Activated B cell treated with CpG ODN at 0.5 μM for 24 hours (primary cell): ENCODE results near the gene HDHD5. TPM values are rescaled to one million over a fixed set of nuclear protein-coding genes. Genes with fewer than 3 reads are reported as not detected.

ENCODE experiments used
- ATAC-seq: fragments of 200-7000 bp; cut with Tn5 transposase; one replicate; pipeline ENCODE4 v1.10.0; 2021; ENCODE audit warnings: low read depth, mild to moderate bottlenecking, moderate library complexity
- CTCF ChIA-PET: fragments of 350-600 bp; sonication (Branson Sonifier 250); formaldehyde crosslinking; loops from one replicate; lab custom pipeline; 2021; ENCODE audit warnings: antibody characterized with exemption; lab: Charles Lee
- POLR2A ChIA-PET: fragments of 350-600 bp; sonication (Branson Sonifier 250); formaldehyde crosslinking; loops from one replicate; lab custom pipeline; 2021; ENCODE audit warnings: antibody characterized with exemption; lab: Charles Lee
- DNase-seq: peaks from one replicate; pipeline ENCODE4 v3.0.0; 2022
- H3K27ac Mint-ChIP-seq: one replicate; pipeline ENCODE4 v1.8.0; 2020; ENCODE audit warnings: mixed read lengths
- H3K27me3 Mint-ChIP-seq: one replicate; pipeline ENCODE4 v1.8.0; 2021; ENCODE audit warnings: mixed read lengths
- H3K36me3 Mint-ChIP-seq: one replicate; pipeline ENCODE4 v1.8.0; 2021; ENCODE audit warnings: low read depth, mixed read lengths
- H3K4me1 Mint-ChIP-seq: one replicate; pipeline ENCODE4 v1.8.0; 2021; ENCODE audit warnings: mixed read lengths
- H3K4me3 Mint-ChIP-seq: one replicate; pipeline ENCODE4 v1.8.0; 2020; ENCODE audit warnings: mild to moderate bottlenecking, mixed read lengths
- H3K9me3 Mint-ChIP-seq: one replicate; pipeline ENCODE4 v1.8.0; 2020; ENCODE audit warnings: mixed read lengths
- CTCF ChIP-seq: fragments of 200-600 bp; IDR thresholded peaks from one replicate; pipeline ENCODE4 v1.8.0; 2022; ENCODE audit warnings: antibody characterized with exemption, mild to moderate bottlenecking
- intact Hi-C: fragments of 100-400 bp; cut with micrococcal nuclease; formaldehyde crosslinking; loops from one replicate; pipeline ENCODE4 v1.15.1; 2024
- total RNA-seq: library from RNA; stranded (reverse); gene quantifications from 2 replicates; pipeline ENCODE4 v1.2.3, GENCODE V29; 2022

Gene HDHD5
- total RNA-seq, 1 donor from 2014 or later = 25.2 TPM

- Mint-ChIP-seq H3K4me3 (no peak overlapping the region), H3K27me3 (peaks cover 2% of the 10 kb centered on the region), H3K36me3 (no peaks in the 10 kb centered on the region), H3K27ac (no peak overlapping the region), H3K9me3 (no peaks in the 10 kb centered on the region), H3K4me1 (peaks cover 6% of the 10 kb centered on the region)
- CTCF ChIA-PET = interaction anchor here (2.0 kb wide), 1 partner anchor 337 kb away, joined by 11 read pairs; no protein-coding TSS in a partner anchor
- intact Hi-C loops = no loop called here
- no peak for TF ChIP-seq CTCF
- DNase-seq (no peak), ATAC-seq (no peak)
- POLR2A ChIA-PET = no interaction called here
Observed at GRCh38 chr22:17164392-17165024, 5.4 kb upstream of the HDHD5 start.

GRCh38 chr22:17162731-17163130, 3.7 kb upstream of the HDHD5 start:
- no peak for ATAC-seq
- H3K9me3 Mint-ChIP-seq = no peaks in the 10 kb centered on the region
- intact Hi-C loops = no loop called here

GRCh38 chr22:17161991-17162390, 2.9 kb upstream of the HDHD5 start:
- Mint-ChIP-seq H3K4me1 (peaks cover 20% of the 10 kb centered on the region), H3K9me3 (no peaks in the 10 kb centered on the region), H3K4me3 (no peak overlapping the region), H3K27ac (no peak overlapping the region), H3K36me3 (no peaks in the 10 kb centered on the region), H3K27me3 (no peaks in the 10 kb centered on the region)
- ATAC-seq (no peak), DNase-seq (no peak)
- intact Hi-C loops = no loop called here
- no peak for TF ChIP-seq CTCF
- ChIA-PET CTCF (interaction anchor here (1.1 to 3.1 kb wide), 2 partner anchors 10 to 340 kb away, joined by 3 to 21 read pairs; no protein-coding TSS in a partner anchor), POLR2A (interaction anchor here (0.6 kb wide), 1 partner anchor 88 kb away, joined by 4 read pairs; no protein-coding TSS in a partner anchor)

More at GRCh38 chr22:17162731-17163130, 3.7 kb upstream of the HDHD5 start:
- Mint-ChIP-seq H3K4me3 (no peak overlapping the region), H3K27me3 (peaks cover 1% of the 10 kb centered on the region), H3K36me3 (no peaks in the 10 kb centered on the region), H3K27ac (no peak overlapping the region), H3K4me1 (peaks cover 14% of the 10 kb centered on the region)
- no peak for DNase-seq
- ChIA-PET POLR2A (interaction anchor here (0.6 kb wide), 1 partner anchor 89 kb away, joined by 4 read pairs; no protein-coding TSS in a partner anchor), CTCF (interaction anchor here (1.1 to 3.1 kb wide), 2 partner anchors 9 to 339 kb away, joined by 3 to 21 read pairs; no protein-coding TSS in a partner anchor)
- no peak for TF ChIP-seq CTCF

GRCh38 chr22:17159504-17159951, 451 bp upstream of the HDHD5 start:
- Mint-ChIP-seq H3K4me1 (peaks cover 26% of the 10 kb centered on the region), H3K27me3 (no peaks in the 10 kb centered on the region), H3K36me3 (peaks cover 2% of the 10 kb centered on the region), H3K27ac (peak overlapping the region; percentile 50), H3K4me3 (peak overlapping the region; percentile 81), H3K9me3 (no peaks in the 10 kb centered on the region)
- ATAC-seq = peak; percentile 29
- ChIA-PET CTCF (interaction anchor here (1.3 to 3.1 kb wide), 2 partner anchors 12 to 13 kb away, joined by 4 to 21 read pairs; no protein-coding TSS in a partner anchor), POLR2A (interaction anchor here (0.6 to 3.0 kb wide), 2 partner anchors 12 to 60 kb away, joined by 3 to 18 read pairs; partner anchors contain the start of gene ADA2)
- TF ChIP-seq CTCF = no peak
- intact Hi-C loops = loop anchor here (1.0 to 5.0 kb wide), 6 partner anchors 12 to 478 kb away; partner anchors contain the start of genes ADA2 and BCL2L13
- no peak for DNase-seq

GRCh38 chr22:17158176-17158567, 905 bp downstream of the HDHD5 start:
- ChIA-PET CTCF (interaction anchor here (1.3 to 1.8 kb wide), 2 partner anchors 14 kb away, joined by 4 to 11 read pairs; no protein-coding TSS in a partner anchor), POLR2A (interaction anchor here (1.3 to 3.0 kb wide), 2 partner anchors 14 to 73 kb away, joined by 3 to 18 read pairs; no protein-coding TSS in a partner anchor)
- no peak for ATAC-seq
- Mint-ChIP-seq H3K27ac (peak overlapping the region; percentile 59), H3K36me3 (peaks cover 4% of the 10 kb centered on the region), H3K27me3 (no peaks in the 10 kb centered on the region), H3K4me1 (peaks cover 29% of the 10 kb centered on the region), H3K9me3 (no peaks in the 10 kb centered on the region), H3K4me3 (peak overlapping the region; percentile 83)
- DNase-seq = no peak
- intact Hi-C loops = loop anchor here (2.0 to 5.0 kb wide), 5 partner anchors 61 to 479 kb away; partner anchors contain the start of genes ADA2 and BCL2L13
- no peak for TF ChIP-seq CTCF
